A673 (cell line): ENCODE measurements around the gene C13orf46. TPM values are rescaled to one million over a fixed set of nuclear protein-coding genes. Genes with fewer than 3 reads are reported as not detected.
A peak's percentile ranks its signal among the peaks of the same experiment; 100 is the strongest.

Experiments
- BruUV-seq: library from RNA; stranded (reverse); fragments of 400-500 nt; replicated peaks from 2 replicates; lab custom pipeline; 2021; lab: Mats Ljungman, UMichigan
- CTCF ChIA-PET: fragments of 300-600 bp; sonication (Branson Sonifier 250); formaldehyde crosslinking; loops from one replicate; lab custom pipeline; 2022; ENCODE audit warnings: antibody characterized with exemption; lab: Charles Lee
- POLR2A ChIA-PET: fragments of 300-600 bp; sonication (Branson Sonifier 250); formaldehyde crosslinking; loops from one replicate; lab custom pipeline; 2022; ENCODE audit warnings: antibody characterized with exemption; ENCODE audit not compliant: low non-redundant PET; lab: Charles Lee
- DNase-seq: peaks from one replicate; pipeline ENCODE4 v3.0.0-alpha.2; 2015; ENCODE audit warnings: low spot score
- H3K27ac ChIP-seq: fragments of 200-600 bp; sonication (generic); 2 replicates; pipeline ENCODE4 v1.5.1; 2016; ENCODE audit warnings: mixed run types, low read depth, mild to moderate bottlenecking, mixed read lengths, antibody characterized with exemption, low read length; ENCODE audit not compliant: poor library complexity, severe bottlenecking
- H3K27me3 ChIP-seq: fragments of 200-600 bp; sonication (generic); replicated peaks from 2 replicates; pipeline ENCODE4 v1.6.1; 2017; ENCODE audit warnings: mixed run types, low read depth, mild to moderate bottlenecking, mixed read lengths, antibody characterized with exemption, low read length; ENCODE audit not compliant: insufficient read depth, poor library complexity
- H3K36me3 ChIP-seq: fragments of 200-600 bp; sonication (generic); 2 replicates; pipeline ENCODE4 v1.6.1; 2016; ENCODE audit warnings: mixed run types, mild to moderate bottlenecking, mixed read lengths, antibody characterized with exemption, low read length; ENCODE audit not compliant: insufficient read depth, poor library complexity, severe bottlenecking
- H3K4me1 ChIP-seq: fragments of 200-600 bp; sonication (generic); 2 replicates; pipeline ENCODE4 v1.6.1; 2017; ENCODE audit warnings: mixed run types, mild to moderate bottlenecking, mixed read lengths, antibody characterized with exemption, low read length; ENCODE audit not compliant: insufficient read depth, poor library complexity, severe bottlenecking
- H3K4me3 ChIP-seq: fragments of 200-600 bp; sonication (generic); 2 replicates; pipeline ENCODE4 v1.5.1; 2016; ENCODE audit warnings: low read depth, mixed run types, mild to moderate bottlenecking, mixed read lengths, low read length; ENCODE audit not compliant: poor library complexity, severe bottlenecking
- H3K9me3 ChIP-seq: fragments of 200-600 bp; sonication (generic); 2 replicates; pipeline ENCODE4 v1.6.1; 2016; ENCODE audit warnings: mixed run types, low read depth, mild to moderate bottlenecking, mixed read lengths, antibody characterized with exemption, low read length; ENCODE audit not compliant: poor library complexity, severe bottlenecking
- CTCF ChIP-seq: fragments of 300-800, 200-600 bp; sonication (generic); conservative IDR thresholded peaks from 2 replicates; pipeline ENCODE4 v1.5.1; 2017; ENCODE audit warnings: low read depth, mild to moderate bottlenecking, antibody characterized with exemption, low read length, moderate library complexity, mixed read lengths
- EZH2 ChIP-seq: fragments of 200-600 bp; sonication (generic); IDR thresholded peaks from 2 replicates; pipeline ENCODE4 v1.6.1; 2017; ENCODE audit warnings: borderline replicate concordance, low read depth, mild to moderate bottlenecking, mixed read lengths, antibody characterized with exemption, low read length; ENCODE audit not compliant: poor library complexity, severe bottlenecking
- intact Hi-C: fragments of 100-400 bp; cut with micrococcal nuclease; formaldehyde crosslinking; loops from one replicate; pipeline ENCODE4 v1.10.0; 2022; ENCODE audit not compliant: unreplicated experiment
- total RNA-seq: library from RNA; stranded (reverse); gene quantifications from 2 replicates; pipeline ENCODE4 v1.2.3, GENCODE V29; 2021

Gene C13orf46
- total RNA-seq, 1 experiment from 2014 or later, result 3.6 TPM

- POLR2A ChIA-PET, result no interaction called here
- CTCF ChIA-PET, result no interaction called here
Observed at GRCh38 chr13:113979791-113980471, 6.1 kb upstream of the C13orf46 start.

DNA sequence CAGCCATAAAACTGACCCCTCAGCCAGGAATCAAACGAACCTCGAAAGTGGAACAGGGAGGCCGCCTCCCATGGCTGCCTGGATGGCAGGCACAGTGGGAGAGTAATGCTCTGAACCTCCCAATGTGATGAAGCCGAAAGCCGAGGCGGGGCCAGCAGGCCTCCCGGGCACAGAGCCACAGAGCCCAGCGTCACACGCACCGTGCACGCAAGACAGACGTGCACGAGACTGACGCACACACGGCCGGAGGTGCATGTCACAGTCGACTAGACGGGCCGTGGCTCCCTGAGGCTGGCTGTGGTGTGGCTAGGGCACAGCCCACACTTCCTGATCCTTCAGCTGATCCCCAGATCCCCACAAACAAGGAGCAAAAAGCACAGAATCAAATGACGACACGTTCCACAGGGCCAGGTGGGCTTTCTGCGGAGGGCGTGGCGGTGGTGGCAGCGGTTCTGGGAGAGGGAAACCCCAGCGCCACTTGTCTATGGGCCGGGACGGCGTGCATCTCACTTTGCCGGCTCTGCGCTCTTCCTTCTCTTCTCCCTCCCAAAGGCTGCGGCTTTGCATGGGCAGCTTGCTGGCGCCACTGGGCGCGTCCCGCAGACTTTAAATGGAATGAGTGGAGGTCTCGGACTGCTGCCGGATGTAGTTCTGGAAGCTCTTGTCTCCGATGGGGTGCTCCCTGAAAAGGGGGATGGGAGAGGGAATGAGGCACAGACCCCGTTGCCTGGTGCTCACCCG lies 5.0 kb upstream of the C13orf46 start:
- Histone ChIP-seq H3K27ac (no peak overlapping the region), H3K9me3 (no peaks in the 10 kb centered on the region), H3K36me3 (peaks cover 7% of the 10 kb centered on the region), H3K4me3 (no peak overlapping the region), H3K4me1 (no peaks in the 10 kb centered on the region), H3K27me3 (no peaks in the 10 kb centered on the region)
- POLR2A ChIA-PET, result no interaction called here
- no peak for DNase-seq
- BruUV-seq, result no TSS peak
- TF ChIP-seq EZH2 (no peak), CTCF (no peak)
- intact Hi-C loops, result no loop called here
- CTCF ChIA-PET, result no interaction called here

More at GRCh38 chr13:113979791-113980471, 6.1 kb upstream of the C13orf46 start:
- H3K27me3 ChIP-seq, result no peaks in the 10 kb centered on the region
- H3K9me3 ChIP-seq, result no peaks in the 10 kb centered on the region
- peaks cover 7% of the 10 kb centered on the region for H3K36me3 ChIP-seq
- BruUV-seq, result no TSS peak
- intact Hi-C loops, result no loop called here
- H3K4me3 ChIP-seq, result no peak overlapping the region
- no peak for TF ChIP-seq CTCF
- no peak for TF ChIP-seq EZH2
- H3K4me1 ChIP-seq, result no peaks in the 10 kb centered on the region
- DNase-seq, result no peak
- H3K27ac ChIP-seq, result no peak overlapping the region

DNA sequence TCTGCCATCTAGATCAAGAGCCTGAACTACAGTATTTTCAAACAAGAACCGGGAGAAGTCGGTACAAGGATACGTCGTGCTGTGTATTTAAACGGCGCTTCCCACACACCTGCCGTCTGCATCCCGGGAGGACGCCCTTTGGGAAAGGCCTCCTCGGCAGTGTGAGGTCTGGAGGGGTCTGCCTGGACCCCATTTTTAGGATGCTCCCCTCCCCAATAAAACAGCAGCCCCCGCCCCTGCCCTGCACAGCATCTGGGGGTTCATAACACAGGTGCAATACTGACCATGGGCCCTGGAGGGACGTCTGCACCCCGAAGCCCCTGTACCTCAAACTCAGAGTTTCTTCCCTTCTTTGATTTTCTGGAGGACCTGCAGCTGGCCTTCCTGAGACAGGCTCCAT lies 4.1 kb upstream of the C13orf46 start:
- Histone ChIP-seq H3K9me3 (no peaks in the 10 kb centered on the region), H3K4me1 (no peaks in the 10 kb centered on the region), H3K36me3 (peaks cover 7% of the 10 kb centered on the region), H3K27ac (no peak overlapping the region), H3K4me3 (no peak overlapping the region), H3K27me3 (no peaks in the 10 kb centered on the region)
- DNase-seq, result no peak
- intact Hi-C loops, result no loop called here
- POLR2A ChIA-PET, result no interaction called here
- TF ChIP-seq CTCF (no peak), EZH2 (no peak)
- TSS peak; percentile 81 for BruUV-seq
- CTCF ChIA-PET, result no interaction called here
